ENCODE measurements around the gene KIF22.
"Not testable (repeated sequence)": the region's sequence is repeated elsewhere in the genome, so short reads cannot be mapped to it uniquely, and the experiment has no call there.

KIF22 gene

DNA sequence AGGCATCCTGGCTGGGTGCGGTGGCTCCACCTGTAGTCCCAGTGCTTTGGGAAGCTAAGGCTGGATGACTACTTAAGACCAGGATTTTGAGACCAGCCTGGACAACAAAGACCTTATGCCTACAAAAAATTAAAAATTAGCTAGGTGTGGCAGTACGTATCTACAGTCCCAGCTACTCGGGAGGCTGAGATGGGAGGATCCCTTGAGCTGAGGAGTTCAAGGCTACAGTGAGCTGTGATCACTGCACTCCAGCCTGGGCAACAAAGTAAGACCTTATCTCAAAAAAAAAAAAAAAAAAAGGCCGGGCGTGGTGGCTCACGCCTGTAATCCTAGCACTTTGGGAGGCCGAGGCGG is 35.8 kb downstream of the KIF22 start:
- H3K9me3 ChIP-seq (replicated peaks; ENCODE audit: insufficient read depth, low read length) = no peaks in the 10 kb centered on the region
- H3K79me2 ChIP-seq (ENCODE audit: low read length) = peaks cover 55% of the 10 kb centered on the region
- TF ChIP-seq EZH2 (optimal IDR thresholded peaks at IDR 0.05; ENCODE audit: low read depth, low read length) (no peak), EZH2phosphoT487 (IDR thresholded peaks at IDR 0.05; ENCODE audit: low read length) (no peak)
- TF ChIP-seq, protein P1, sequence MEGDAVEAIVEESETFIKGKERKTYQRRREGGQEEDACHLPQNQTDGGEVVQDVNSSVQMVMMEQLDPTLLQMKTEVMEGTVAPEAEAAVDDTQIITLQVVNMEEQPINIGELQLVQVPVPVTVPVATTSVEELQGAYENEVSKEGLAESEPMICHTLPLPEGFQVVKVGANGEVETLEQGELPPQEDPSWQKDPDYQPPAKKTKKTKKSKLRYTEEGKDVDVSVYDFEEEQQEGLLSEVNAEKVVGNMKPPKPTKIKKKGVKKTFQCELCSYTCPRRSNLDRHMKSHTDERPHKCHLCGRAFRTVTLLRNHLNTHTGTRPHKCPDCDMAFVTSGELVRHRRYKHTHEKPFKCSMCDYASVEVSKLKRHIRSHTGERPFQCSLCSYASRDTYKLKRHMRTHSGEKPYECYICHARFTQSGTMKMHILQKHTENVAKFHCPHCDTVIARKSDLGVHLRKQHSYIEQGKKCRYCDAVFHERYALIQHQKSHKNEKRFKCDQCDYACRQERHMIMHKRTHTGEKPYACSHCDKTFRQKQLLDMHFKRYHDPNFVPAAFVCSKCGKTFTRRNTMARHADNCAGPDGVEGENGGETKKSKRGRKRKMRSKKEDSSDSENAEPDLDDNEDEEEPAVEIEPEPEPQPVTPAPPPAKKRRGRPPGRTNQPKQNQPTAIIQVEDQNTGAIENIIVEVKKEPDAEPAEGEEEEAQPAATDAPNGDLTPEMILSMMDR (IDR thresholded peaks at IDR 0.05; ENCODE audit: low read length) = no peak
- no peaks in the 10 kb centered on the region for H4K20me1 ChIP-seq (ENCODE audit: insufficient read depth, low read length)
- no peak overlapping the region for H3K9ac ChIP-seq (ENCODE audit: low read length)
- H3K9me2 ChIP-seq (replicated peaks; ENCODE audit: insufficient read depth, low read length) = no peaks in the 10 kb centered on the region
- H3K27me3 ChIP-seq (replicated peaks; ENCODE audit: insufficient read depth, low read length) = no peaks in the 10 kb centered on the region
- H3K4me3 ChIP-seq (ENCODE audit: low read length) = no peak overlapping the region
- DNase-seq = no peak
- peaks cover 26% of the 10 kb centered on the region for H3K4me1 ChIP-seq (ENCODE audit: low read length)
- peaks cover 11% of the 10 kb centered on the region for H3F3A ChIP-seq (ENCODE audit: insufficient read depth, low read length)
- no peak overlapping the region for H2AFZ ChIP-seq (ENCODE audit: low read length)
- H3K36me3 ChIP-seq (replicated peaks; ENCODE audit: insufficient read depth, low read length) = no peaks in the 10 kb centered on the region
- H3K4me2 ChIP-seq (ENCODE audit: low read depth, low read length) = no peak overlapping the region
- H3K27ac ChIP-seq (ENCODE audit: low read length) = no peak overlapping the region

DNA sequence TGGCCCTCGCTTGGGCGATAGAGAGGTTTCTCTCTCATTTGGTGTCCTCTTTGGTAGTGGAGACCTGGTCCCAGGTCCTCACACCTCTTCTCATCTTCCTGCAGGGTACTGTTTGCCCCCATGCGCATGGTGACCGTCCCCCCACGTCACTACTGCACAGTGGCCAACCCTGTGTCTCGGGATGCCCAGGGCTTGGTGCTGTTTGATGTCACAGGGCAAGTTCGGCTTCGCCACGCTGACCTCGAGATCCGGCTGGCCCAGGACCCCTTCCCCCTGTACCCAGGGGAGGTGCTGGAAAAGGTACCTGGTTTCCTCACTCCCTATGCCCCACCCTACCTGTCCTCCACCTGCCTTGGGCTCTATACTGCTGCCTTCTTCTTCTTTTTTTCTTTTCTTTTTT is 40.2 kb downstream of the KIF22 start:
- no peaks in the 10 kb centered on the region for H3K36me3 ChIP-seq (replicated peaks; ENCODE audit: insufficient read depth, low read length)
- H3K79me2 ChIP-seq (ENCODE audit: low read length) = peaks cover 15% of the 10 kb centered on the region
- H3K9ac ChIP-seq (ENCODE audit: low read length) = no peak overlapping the region
- no peak overlapping the region for H3K4me3 ChIP-seq (ENCODE audit: low read length)
- H3K4me2 ChIP-seq (ENCODE audit: low read depth, low read length) = no peak overlapping the region
- H3K4me1 ChIP-seq (ENCODE audit: low read length) = no peaks in the 10 kb centered on the region
- H3F3A ChIP-seq (ENCODE audit: insufficient read depth, low read length) = no peaks in the 10 kb centered on the region
- no peaks in the 10 kb centered on the region for H3K9me2 ChIP-seq (replicated peaks; ENCODE audit: insufficient read depth, low read length)
- TF ChIP-seq, protein P1 (IDR thresholded peaks at IDR 0.05; ENCODE audit: low read length) = no peak
- no peak for TF ChIP-seq EZH2phosphoT487 (IDR thresholded peaks at IDR 0.05; ENCODE audit: low read length)
- no peak for TF ChIP-seq EZH2 (optimal IDR thresholded peaks at IDR 0.05; ENCODE audit: low read depth, low read length)
- no peak for DNase-seq
- no peaks in the 10 kb centered on the region for H4K20me1 ChIP-seq (ENCODE audit: insufficient read depth, low read length)
- no peaks in the 10 kb centered on the region for H3K27me3 ChIP-seq (replicated peaks; ENCODE audit: insufficient read depth, low read length)
- H2AFZ ChIP-seq (ENCODE audit: low read length) = no peak overlapping the region
- H3K27ac ChIP-seq (ENCODE audit: low read length) = no peak overlapping the region
- no peaks in the 10 kb centered on the region for H3K9me3 ChIP-seq (replicated peaks; ENCODE audit: insufficient read depth, low read length)

DNA sequence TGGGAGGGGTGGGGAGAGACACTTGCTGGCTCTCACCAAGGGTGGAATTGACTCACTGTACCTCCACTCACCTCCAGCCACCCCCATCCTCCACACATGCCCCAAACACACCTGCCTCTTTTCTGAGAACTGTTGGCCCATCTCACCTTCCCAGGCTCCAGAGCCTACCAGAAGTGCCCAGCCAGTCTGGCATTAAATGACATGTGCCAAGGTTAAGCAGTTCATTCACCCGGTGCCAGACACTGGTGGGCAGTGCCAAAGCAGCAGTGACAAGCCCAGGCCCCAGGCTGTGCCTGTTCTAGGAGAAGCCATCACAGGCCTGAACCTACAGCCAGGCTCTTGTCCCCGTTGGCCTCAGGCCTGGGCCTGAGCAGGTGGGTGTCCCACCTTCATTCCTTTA is 40.9 kb downstream of the KIF22 start:
- Histone ChIP-seq H3K4me2 (ENCODE audit: low read depth, low read length) (no peak overlapping the region), H3K4me3 (ENCODE audit: low read length) (no peak overlapping the region), H3K27me3 (replicated peaks; ENCODE audit: insufficient read depth, low read length) (no peaks in the 10 kb centered on the region), H3K36me3 (replicated peaks; ENCODE audit: insufficient read depth, low read length) (no peaks in the 10 kb centered on the region), H3F3A (ENCODE audit: insufficient read depth, low read length) (no peaks in the 10 kb centered on the region), H3K9me2 (replicated peaks; ENCODE audit: insufficient read depth, low read length) (no peaks in the 10 kb centered on the region), H2AFZ (ENCODE audit: low read length) (no peak overlapping the region), H3K4me1 (ENCODE audit: low read length) (no peaks in the 10 kb centered on the region), H3K27ac (ENCODE audit: low read length) (no peak overlapping the region), H3K9me3 (replicated peaks; ENCODE audit: insufficient read depth, low read length) (no peaks in the 10 kb centered on the region), H4K20me1 (ENCODE audit: insufficient read depth, low read length) (no peaks in the 10 kb centered on the region), H3K79me2 (ENCODE audit: low read length) (peaks cover 10% of the 10 kb centered on the region; the same call in 1 of the 2 replicates), H3K9ac (ENCODE audit: low read length) (no peak overlapping the region)
- DNase-seq = no peak
- no peak for TF ChIP-seq EZH2 (optimal IDR thresholded peaks at IDR 0.05; ENCODE audit: low read depth, low read length)
- TF ChIP-seq, protein P1 (IDR thresholded peaks at IDR 0.05; ENCODE audit: low read length) = no peak
- no peak for TF ChIP-seq EZH2phosphoT487 (IDR thresholded peaks at IDR 0.05; ENCODE audit: low read length)

DNA sequence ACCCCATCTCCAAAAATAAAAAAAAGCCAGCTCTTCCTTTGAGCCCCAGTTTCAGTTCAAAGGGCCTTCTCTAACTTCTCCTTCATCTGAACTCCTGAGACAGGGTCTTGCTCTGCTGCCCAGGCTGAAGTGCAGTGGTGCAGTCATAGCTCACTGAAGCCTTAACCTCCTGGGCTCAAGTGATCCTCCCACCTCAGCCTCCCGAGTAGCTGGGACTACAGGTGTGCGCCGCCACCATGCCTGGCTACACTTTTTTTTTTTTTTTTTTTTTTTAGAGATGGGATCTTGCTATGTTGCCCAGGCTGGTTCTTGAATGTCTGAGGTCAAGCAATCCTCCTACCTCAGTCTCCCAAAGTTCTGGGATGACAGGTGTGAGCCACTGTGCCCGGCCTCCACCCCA is 42.7 kb downstream of the KIF22 start:
- H3K9me2 ChIP-seq (replicated peaks; ENCODE audit: insufficient read depth, low read length); H3K4me1 ChIP-seq (ENCODE audit: low read length); H3K4me2 ChIP-seq (ENCODE audit: low read depth, low read length); DNase-seq; H3K9me3 ChIP-seq (replicated peaks; ENCODE audit: insufficient read depth, low read length); H3K27ac ChIP-seq (ENCODE audit: low read length); H3F3A ChIP-seq (ENCODE audit: insufficient read depth, low read length); H3K27me3 ChIP-seq (replicated peaks; ENCODE audit: insufficient read depth, low read length); H3K9ac ChIP-seq (ENCODE audit: low read length); H3K4me3 ChIP-seq (ENCODE audit: low read length); H2AFZ ChIP-seq (ENCODE audit: low read length); H3K36me3 ChIP-seq (replicated peaks; ENCODE audit: insufficient read depth, low read length); H3K79me2 ChIP-seq (ENCODE audit: low read length); H4K20me1 ChIP-seq (ENCODE audit: insufficient read depth, low read length): not testable (repeated sequence)

All from MM.1S (cell line).